Nephron (organoid): ENCODE data around the gene TTLL11.

Source experiments
- H3K27ac Mint-ChIP-seq, 3 experiments: 2 replicates each; pipeline ENCODE4 v1.8.0; 2020; ENCODE audit warnings: mixed read lengths in 3 of 3, mild to moderate bottlenecking in 2 of 3, moderate library complexity in 1 of 3
- H3K27me3 Mint-ChIP-seq: 2 replicates; pipeline ENCODE4 v1.8.0; 2021; ENCODE audit warnings: low read depth, mild to moderate bottlenecking, moderate library complexity, mixed read lengths
- H3K36me3 Mint-ChIP-seq: 2 replicates; pipeline ENCODE4 v1.8.0; 2020; ENCODE audit warnings: low read depth, mixed read lengths
- H3K4me1 Mint-ChIP-seq: 2 replicates; pipeline ENCODE4 v1.8.0; 2020; ENCODE audit warnings: mixed read lengths
- H3K4me3 Mint-ChIP-seq, 3 experiments: 2 replicates each; pipeline ENCODE4 v1.8.0; 2020; ENCODE audit warnings: mild to moderate bottlenecking in 3 of 3, mixed read lengths in 3 of 3, moderate library complexity in 2 of 3
- H3K9me3 Mint-ChIP-seq: 2 replicates; pipeline ENCODE4 v1.8.0; 2020; ENCODE audit warnings: mixed read lengths
- CTCF ChIP-seq, 3 experiments: fragments of 200-600 bp; sonication (generic); IDR thresholded peaks; one replicate each; pipeline ENCODE4 v1.5.0; 2021; ENCODE audit warnings: antibody characterized with exemption in 3 of 3; ENCODE audit not compliant: unreplicated experiment in 3 of 3

TTLL11 gene

GRCh38 chr9:122126331-122127261 is 33.5 kb upstream of the TTLL11 start:
- H3K9me3 Mint-ChIP-seq: no peaks in the 10 kb centered on the region
- no peak for TF ChIP-seq CTCF (IDR thresholded peaks at IDR 0.05; ENCODE audit: unreplicated experiment in 3 of 3)
- H3K27me3 Mint-ChIP-seq: peaks cover 84% of the 10 kb centered on the region
- no peaks in the 10 kb centered on the region for H3K36me3 Mint-ChIP-seq
- H3K4me1 Mint-ChIP-seq: peaks cover 12% of the 10 kb centered on the region
- H3K4me3 Mint-ChIP-seq: peak overlapping the region; percentile 50 to 67 (median 56)
- no peak overlapping the region for H3K27ac Mint-ChIP-seq

GRCh38 chr9:122125509-122126330 is 32.6 kb upstream of the TTLL11 start:
- peak overlapping the region; percentile 50 to 68 (median 67) for H3K4me3 Mint-ChIP-seq
- peaks cover 75% of the 10 kb centered on the region for H3K27me3 Mint-ChIP-seq
- no peaks in the 10 kb centered on the region for H3K36me3 Mint-ChIP-seq
- peaks cover 12% of the 10 kb centered on the region for H3K4me1 Mint-ChIP-seq
- no peaks in the 10 kb centered on the region for H3K9me3 Mint-ChIP-seq
- H3K27ac Mint-ChIP-seq: no peak overlapping the region
- peak in 1 of 3 experiments; percentile 28 for TF ChIP-seq CTCF (IDR thresholded peaks at IDR 0.05; ENCODE audit: unreplicated experiment in 3 of 3)

GRCh38 chr9:122125158-122125508 is 32.0 kb upstream of the TTLL11 start:
- TF ChIP-seq CTCF (IDR thresholded peaks at IDR 0.05; ENCODE audit: unreplicated experiment in 3 of 3): peak; percentile 94 to 95 (median 94)
- Mint-ChIP-seq H3K27ac (no peak overlapping the region), H3K9me3 (no peaks in the 10 kb centered on the region), H3K27me3 (peaks cover 69% of the 10 kb centered on the region), H3K4me3 (peak overlapping the region; percentile 44 to 68 (median 50)), H3K4me1 (peaks cover 17% of the 10 kb centered on the region), H3K36me3 (no peaks in the 10 kb centered on the region)

GRCh38 chr9:122124528-122124927 is 31.4 kb upstream of the TTLL11 start:
- H3K9me3 Mint-ChIP-seq: no peaks in the 10 kb centered on the region
- H3K27me3 Mint-ChIP-seq: peaks cover 63% of the 10 kb centered on the region
- H3K36me3 Mint-ChIP-seq: no peaks in the 10 kb centered on the region
- H3K4me3 Mint-ChIP-seq: no peak overlapping the region
- H3K4me1 Mint-ChIP-seq: peaks cover 21% of the 10 kb centered on the region
- no peak for TF ChIP-seq CTCF (IDR thresholded peaks at IDR 0.05; ENCODE audit: unreplicated experiment in 3 of 3)
- H3K27ac Mint-ChIP-seq: no peak overlapping the region

- peaks cover 58% of the 10 kb centered on the region for H3K27me3 Mint-ChIP-seq
- H3K4me3 Mint-ChIP-seq: peak overlapping the region in 1 of 3 experiments; percentile 4
- peaks cover 22% of the 10 kb centered on the region for H3K4me1 Mint-ChIP-seq
- no peak for TF ChIP-seq CTCF (IDR thresholded peaks at IDR 0.05; ENCODE audit: unreplicated experiment in 3 of 3)
- no peaks in the 10 kb centered on the region for H3K36me3 Mint-ChIP-seq
- H3K9me3 Mint-ChIP-seq: no peaks in the 10 kb centered on the region
- no peak overlapping the region for H3K27ac Mint-ChIP-seq
Measured at GRCh38 chr9:122124048-122124447, 30.9 kb upstream of the TTLL11 start.
